Esophagus squamous epithelium (tissue), 4 donors: ENCODE measurements around the gene TPO.

Experiments
- CTCF ChIP-seq, 6 experiments: fragments of 450-650 bp in 4 of 6; fragments of 200-600 bp in 2 of 6; sonication (generic) in 2 of 6; IDR thresholded peaks; one replicate each; pipeline ENCODE4 v1.5.1; 2016 to 2019; ENCODE audit warnings: antibody characterized with exemption in 6 of 6, mild to moderate bottlenecking in 4 of 6, moderate library complexity in 4 of 6
- POLR2A ChIP-seq, 4 donors: fragments of 450-650 bp; IDR thresholded peaks; one replicate each; pipeline ENCODE4 v1.6.1; 2017; ENCODE audit warnings: antibody characterized with exemption in 4 of 4, mild to moderate bottlenecking in 4 of 4, moderate library complexity in 3 of 4

- TF ChIP-seq CTCF (IDR thresholded peaks at IDR 0.05) = peak; percentile 73 to 97 (median 84)
- no peak for TF ChIP-seq POLR2A (IDR thresholded peaks at IDR 0.05)
Observed at GRCh38 chr2:1550658-1551316, 137.5 kb downstream of the TPO start.
